SK-N-SH treated with all-trans-retinoic acid at 6 μM for 48 hours (cell line): ENCODE data around the gene NCK2.

Experiments
- GLIS3 ChIP-seq: fragments of 250-450 bp; sonication (Bioruptor Pico); IDR thresholded peaks from 2 replicates; pipeline ENCODE4 v1.5.0; 2020; ENCODE audit warnings: mild to moderate bottlenecking, moderate library complexity
- ISL1 ChIP-seq: fragments of 250-450 bp; sonication (Bioruptor Pico); IDR thresholded peaks from 2 replicates; pipeline ENCODE4 v2.1.2; 2022; ENCODE audit warnings: mild to moderate bottlenecking, moderate library complexity
- TCF4 ChIP-seq: fragments of 250-450 bp; sonication (Bioruptor Pico); IDR thresholded peaks from 2 replicates; pipeline ENCODE4 v1.8.0; 2021; ENCODE audit warnings: mild to moderate bottlenecking, moderate library complexity, borderline replicate concordance
- TOX ChIP-seq: fragments of 250-450 bp; sonication (Bioruptor Pico); IDR thresholded peaks from 2 replicates; pipeline ENCODE4 v1.8.0; 2021; ENCODE audit warnings: mild to moderate bottlenecking, moderate library complexity, borderline replicate concordance
- TSHZ2 ChIP-seq: fragments of 250-450 bp; sonication (Bioruptor Pico); IDR thresholded peaks from 2 replicates; pipeline ENCODE4 v1.5.0; 2020; ENCODE audit warnings: mild to moderate bottlenecking, moderate library complexity

- TF ChIP-seq ISL1 = no peak
- no peak for TF ChIP-seq TOX (CRISPR knock-in tag)
- TF ChIP-seq TCF4 (CRISPR knock-in tag) = no peak
- TF ChIP-seq GLIS3 = no peak
- TF ChIP-seq TSHZ2 (CRISPR knock-in tag) = no peak
Measured at GRCh38 chr2:105839793-105840192, 95.1 kb downstream of the NCK2 start.
